Mesenteric fat pad (tissue), 1 donor: ENCODE results near the gene MTCL1. TPM values are rescaled to one million over a fixed set of nuclear protein-coding genes. Genes with fewer than 3 reads are reported as not detected.

Source experiments
- DNase-seq: peaks from one replicate; pipeline ENCODE4 v3.0.0-alpha.2; 2020; ENCODE audit warnings: low spot score
- total RNA-seq: library from RNA; stranded (reverse); fragmentation: NEBNext Ultra II Directional; extraction: Animal tissue kit (Norgen Biotek cat#: 25700); gene quantifications from one replicate; pipeline ENCODE4 v1.2.1, GENCODE V29; 2021
- donor health status: DM: yes; HTN: yes; CAD: no.

Gene MTCL1
- total RNA-seq, 1 donor from 2014 or later, result 2.3 TPM

- no peak for DNase-seq
These were observed 83.4 kb downstream of the MTCL1 start for GRCh38 chr18:8788503-8789429.

- no peak for DNase-seq
These were observed 85.9 kb downstream of the MTCL1 start for GRCh38 chr18:8791171-8791651.

GRCh38 chr18:8792688-8793316, 87.4 kb downstream of the MTCL1 start:
- DNase-seq, result no peak

- DNase-seq, result no peak
These were observed 88.2 kb downstream of the MTCL1 start for GRCh38 chr18:8793445-8794155.

GRCh38 chr18:8794156-8794933, 89.0 kb downstream of the MTCL1 start:
- DNase-seq, result no peak

- DNase-seq, result no peak
These were observed 89.6 kb downstream of the MTCL1 start for GRCh38 chr18:8794934-8795280.

- DNase-seq, result no peak
These were observed 90.4 kb downstream of the MTCL1 start for GRCh38 chr18:8795586-8796325.

GRCh38 chr18:8797206-8797605, 91.8 kb downstream of the MTCL1 start:
- no peak for DNase-seq

GRCh38 chr18:8799001-8799400, 93.6 kb downstream of the MTCL1 start:
- no peak for DNase-seq

GRCh38 chr18:8799596-8800441, 94.5 kb downstream of the MTCL1 start:
- no peak for DNase-seq

- no peak for DNase-seq
These were observed 95.1 kb downstream of the MTCL1 start for GRCh38 chr18:8800445-8800844.

- no peak for DNase-seq
These were observed 95.5 kb downstream of the MTCL1 start for GRCh38 chr18:8800876-8801262.

GRCh38 chr18:8801263-8801901, 96.0 kb downstream of the MTCL1 start:
- no peak for DNase-seq

GRCh38 chr18:8802017-8802672, 96.8 kb downstream of the MTCL1 start:
- no peak for DNase-seq

GRCh38 chr18:8803063-8803795, 97.9 kb downstream of the MTCL1 start:
- no peak for DNase-seq

GRCh38 chr18:8803957-8804356, 98.6 kb downstream of the MTCL1 start:
- no peak for DNase-seq

GRCh38 chr18:8805552-8805951, 100.2 kb downstream of the MTCL1 start:
- no peak for DNase-seq
